DND-41 (cell line): ENCODE results near the gene HSPA2.

Source experiments
- ATAC-seq: fragments of 200-7000 bp; cut with Tn5 transposase; 3 replicates; pipeline ENCODE4 v1.9.1; 2021; ENCODE audit warnings: low read depth; ENCODE audit not compliant: insufficient read depth
- DNase-seq: peaks from one replicate; pipeline ENCODE4 v3.0.0-alpha.2; 2020
- H2AFZ ChIP-seq: 2 replicates; pipeline ENCODE4 v1.6.0; 2012; ENCODE audit warnings: low read depth, low read length
- H3K27ac ChIP-seq: 2 replicates; pipeline ENCODE4 v1.5.1; 2012; ENCODE audit warnings: low read length, inconsistent platforms
- H3K27me3 ChIP-seq: fragments of 200-600 bp; sonication (generic); 2 replicates; pipeline ENCODE4 v1.6.0; 2012; ENCODE audit warnings: low read length, mild to moderate bottlenecking, inconsistent platforms; ENCODE audit not compliant: insufficient read depth, poor library complexity
- H3K36me3 ChIP-seq: 2 replicates; pipeline ENCODE4 v1.5.1; 2012; ENCODE audit warnings: low read length, inconsistent platforms; ENCODE audit not compliant: insufficient read depth
- H3K4me1 ChIP-seq: 2 replicates; pipeline ENCODE4 v1.5.1; 2012; ENCODE audit warnings: mild to moderate bottlenecking, low read length; ENCODE audit not compliant: insufficient read depth
- H3K4me2 ChIP-seq: 2 replicates; pipeline ENCODE4 v1.6.0; 2012; ENCODE audit warnings: mild to moderate bottlenecking, moderate library complexity, low read length, inconsistent platforms; ENCODE audit not compliant: insufficient read depth
- H3K4me3 ChIP-seq, 2 experiments: fragments of 200-600 bp in 1 of 2; shearing (Covaris generic) in 1 of 2; 2 replicates each; pipeline ENCODE4 v1.5.1; 2012 to 2016; ENCODE audit warnings: inconsistent platforms in 2 of 2, low read length in 2 of 2, mild to moderate bottlenecking in 2 of 2, low read depth in 1 of 2, moderate library complexity in 1 of 2
- H3K79me2 ChIP-seq: 2 replicates; pipeline ENCODE4 v1.6.0; 2012; ENCODE audit warnings: low read length, inconsistent platforms; ENCODE audit not compliant: insufficient read depth
- H3K9ac ChIP-seq: 2 replicates; pipeline ENCODE4 v1.6.0; 2012; ENCODE audit warnings: low read depth, mild to moderate bottlenecking, inconsistent platforms, low read length, moderate library complexity
- H3K9me3 ChIP-seq: 2 replicates; pipeline ENCODE4 v1.5.1; 2012; ENCODE audit warnings: low read length, moderate library complexity, mild to moderate bottlenecking, inconsistent platforms; ENCODE audit not compliant: insufficient read depth, severe bottlenecking
- H4K20me1 ChIP-seq: 2 replicates; pipeline ENCODE4 v1.6.0; 2012; ENCODE audit warnings: low read length; ENCODE audit not compliant: insufficient read depth
- CTCF ChIP-seq: IDR thresholded peaks from 2 replicates; pipeline ENCODE4 v1.5.1; 2012; ENCODE audit warnings: borderline replicate concordance, low read length, moderate library complexity, mild to moderate bottlenecking; ENCODE audit not compliant: poor library complexity, severe bottlenecking; ENCODE audit errors: extremely low read depth
- EZH2 ChIP-seq: IDR thresholded peaks from 3 replicates; pipeline ENCODE4 v1.6.1; 2012; ENCODE audit warnings: borderline replicate concordance, low read depth, mild to moderate bottlenecking, moderate library complexity, low read length, inconsistent platforms; ENCODE audit not compliant: severe bottlenecking

Gene HSPA2

GRCh38 chr14:64541972-64542835, 1.7 kb downstream of the HSPA2 start:
- no peak overlapping the region for H3K4me2 ChIP-seq

DNA sequence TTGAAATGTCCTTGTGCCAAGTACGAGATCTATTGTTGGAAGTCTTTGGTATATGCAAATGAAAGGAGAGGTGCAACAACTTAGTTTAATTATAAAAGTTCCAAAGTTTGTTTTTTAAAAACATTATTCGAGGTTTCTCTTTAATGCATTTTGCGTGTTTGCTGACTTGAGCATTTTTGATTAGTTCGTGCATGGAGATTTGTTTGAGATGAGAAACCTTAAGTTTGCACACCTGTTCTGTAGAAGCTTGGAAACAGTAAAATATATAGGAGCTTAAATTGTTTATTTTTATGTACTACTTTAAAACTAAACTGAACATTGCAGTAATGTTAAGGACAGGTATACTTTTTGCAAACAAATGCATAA, 2.3 kb downstream of the HSPA2 start:
- Histone ChIP-seq H3K4me2 (no peak overlapping the region), H3K4me3 (no peak overlapping the region), H3K27ac (no peak overlapping the region), H3K36me3 (no peaks in the 10 kb centered on the region), H4K20me1 (no peaks in the 10 kb centered on the region), H3K9ac (no peak overlapping the region), H3K79me2 (no peaks in the 10 kb centered on the region), H3K4me1 (no peaks in the 10 kb centered on the region), H3K27me3 (no peaks in the 10 kb centered on the region), H2AFZ (no peak overlapping the region), H3K9me3 (no peaks in the 10 kb centered on the region)
- DNase-seq (no peak), ATAC-seq (no peak)
- no peak for TF ChIP-seq EZH2
- TF ChIP-seq CTCF = no peak

More at GRCh38 chr14:64541972-64542835, 1.7 kb downstream of the HSPA2 start:
- H3K4me3 ChIP-seq = no peak overlapping the region
- no peaks in the 10 kb centered on the region for H3K36me3 ChIP-seq
- TF ChIP-seq CTCF = no peak
- no peak for TF ChIP-seq EZH2
- H2AFZ ChIP-seq = no peak overlapping the region
- H3K27me3 ChIP-seq = no peaks in the 10 kb centered on the region
- no peak overlapping the region for H3K9ac ChIP-seq
- no peak for ATAC-seq
- no peaks in the 10 kb centered on the region for H3K79me2 ChIP-seq
- no peak for DNase-seq
- no peaks in the 10 kb centered on the region for H3K9me3 ChIP-seq
- H3K27ac ChIP-seq = no peak overlapping the region
- no peaks in the 10 kb centered on the region for H4K20me1 ChIP-seq
- no peaks in the 10 kb centered on the region for H3K4me1 ChIP-seq

- ATAC-seq (no peak), DNase-seq (no peak)
- no peak overlapping the region for H3K27ac ChIP-seq
- no peaks in the 10 kb centered on the region for H3K79me2 ChIP-seq
- H3K36me3 ChIP-seq = no peaks in the 10 kb centered on the region
- H3K9ac ChIP-seq = no peak overlapping the region
- no peaks in the 10 kb centered on the region for H3K9me3 ChIP-seq
- H2AFZ ChIP-seq = no peak overlapping the region
- TF ChIP-seq CTCF (no peak), EZH2 (no peak)
- H3K4me1 ChIP-seq = no peaks in the 10 kb centered on the region
- no peaks in the 10 kb centered on the region for H4K20me1 ChIP-seq
- no peak overlapping the region for H3K4me3 ChIP-seq
- no peaks in the 10 kb centered on the region for H3K27me3 ChIP-seq
- H3K4me2 ChIP-seq = no peak overlapping the region
These were observed 4.2 kb downstream of the HSPA2 start for GRCh38 chr14:64544607-64545312.
